IMR-90 (cell line): ENCODE results near the gene ZNF248. TPM values are rescaled to one million over a fixed set of nuclear protein-coding genes. Genes with fewer than 3 reads are reported as not detected.

Experiments
- ATAC-seq: fragments of 200-7000 bp; cut with Tn5 transposase; 2 replicates; pipeline ENCODE4 v1.9.1; 2020; ENCODE audit warnings: low read depth, mild to moderate bottlenecking, moderate library complexity
- BruUV-seq: library from RNA; stranded (reverse); fragments of 400-500 nt; replicated peaks from 2 replicates; lab custom pipeline; 2021; lab: Mats Ljungman, UMichigan
- CTCF ChIA-PET: fragments of 300-600 bp; formaldehyde crosslinking; extraction: SDS; loops from one replicate; lab custom pipeline; 2021; ENCODE audit warnings: antibody characterized with exemption; lab: Yijun Ruan, JAX
- POLR2A ChIA-PET: fragments of 300-600 bp; sonication (Branson Sonifier 250); formaldehyde crosslinking; loops from one replicate; lab custom pipeline; 2022; ENCODE audit warnings: antibody characterized with exemption; ENCODE audit not compliant: unreplicated experiment; lab: Charles Lee
- DNase-seq: peaks from one replicate; pipeline ENCODE4 v3.0.0; 2013
- H2AFZ ChIP-seq: replicated peaks from 2 replicates; pipeline ENCODE3; 2013; ENCODE audit warnings: low read length, mild to moderate bottlenecking; ENCODE audit not compliant: poor library complexity
- H2AK5ac ChIP-seq: 2 replicates; pipeline ENCODE4 v1.6.1; 2013; ENCODE audit warnings: low read depth, low read length, inconsistent platforms
- H2AK9ac ChIP-seq: replicated peaks from 2 replicates; pipeline ENCODE3; 2013; ENCODE audit warnings: mild to moderate bottlenecking, low read depth, low read length, moderate library complexity; ENCODE audit not compliant: poor library complexity
- H2BK120ac ChIP-seq: 2 replicates; pipeline ENCODE4 v1.6.1; 2013; ENCODE audit warnings: low read depth, low read length, inconsistent platforms
- H2BK15ac ChIP-seq: 3 replicates; pipeline ENCODE4 v1.6.1; 2013; ENCODE audit warnings: low read depth, low read length, inconsistent platforms
- H2BK20ac ChIP-seq: 2 replicates; pipeline ENCODE4 v1.6.1; 2013; ENCODE audit warnings: low read depth, mild to moderate bottlenecking, inconsistent platforms, low read length, moderate library complexity
- H2BK5ac ChIP-seq: 2 replicates; pipeline ENCODE4 v1.6.1; 2013; ENCODE audit warnings: mild to moderate bottlenecking, low read depth, low read length, inconsistent platforms; ENCODE audit not compliant: poor library complexity, severe bottlenecking
- H3K14ac ChIP-seq: replicated peaks from 2 replicates; pipeline ENCODE4 v1.6.1; 2013; ENCODE audit warnings: low read depth, low read length, inconsistent platforms
- H3K18ac ChIP-seq: 2 replicates; pipeline ENCODE4 v1.6.1; 2013; ENCODE audit warnings: low read depth, low read length, control low read depth
- H3K23ac ChIP-seq: 2 replicates; pipeline ENCODE4 v1.6.1; 2013; ENCODE audit warnings: low read depth, low read length, inconsistent platforms
- H3K27ac ChIP-seq: 2 replicates; pipeline ENCODE4 v1.5.1; 2013; ENCODE audit warnings: mild to moderate bottlenecking, control low read depth, low read length; ENCODE audit not compliant: insufficient read depth
- H3K27me3 ChIP-seq: 2 replicates; pipeline ENCODE4 v1.6.1; 2013; ENCODE audit warnings: low read length; ENCODE audit not compliant: control insufficient read depth, insufficient read depth
- H3K36me3 ChIP-seq: 2 replicates; pipeline ENCODE4 v1.6.1; 2013; ENCODE audit warnings: low read length, mixed read lengths; ENCODE audit not compliant: control insufficient read depth, insufficient read depth
- H3K4ac ChIP-seq: 2 replicates; pipeline ENCODE4 v1.6.1; 2013; ENCODE audit warnings: low read depth, low read length, inconsistent platforms
- H3K4me1 ChIP-seq: 2 replicates; pipeline ENCODE4 v1.6.1; 2013; ENCODE audit warnings: low read length, mixed read lengths; ENCODE audit not compliant: control insufficient read depth, insufficient read depth
- H3K4me2 ChIP-seq: 2 replicates; pipeline ENCODE4 v1.6.1; 2013; ENCODE audit warnings: low read depth, mild to moderate bottlenecking, control low read depth, low read length, moderate library complexity
- H3K4me3 ChIP-seq: 2 replicates; pipeline ENCODE4 v1.5.1; 2013; ENCODE audit warnings: low read depth, mild to moderate bottlenecking, control low read depth, low read length, moderate library complexity; ENCODE audit not compliant: insufficient read depth
- H3K56ac ChIP-seq: 2 replicates; pipeline ENCODE4 v1.6.1; 2013; ENCODE audit warnings: low read length, inconsistent platforms; ENCODE audit not compliant: insufficient read depth; ENCODE audit errors: extremely low read depth
- H3K79me1 ChIP-seq, 2 experiments: 2 replicates each; pipeline ENCODE4 v1.6.1; 2013; ENCODE audit warnings: low read length in 2 of 2, inconsistent platforms in 1 of 2, low read depth in 1 of 2
- H3K9ac ChIP-seq: 2 replicates; pipeline ENCODE4 v1.6.1; 2013; ENCODE audit warnings: low read depth, low read length, control low read depth
- H3K9me1 ChIP-seq: 2 replicates; pipeline ENCODE4 v1.6.1; 2013; ENCODE audit warnings: low read length, inconsistent platforms; ENCODE audit not compliant: insufficient read depth
- H3K9me3 ChIP-seq: 2 replicates; pipeline ENCODE4 v1.6.1; 2013; ENCODE audit warnings: low read length; ENCODE audit not compliant: control insufficient read depth, insufficient read depth
- H4K20me1 ChIP-seq: 2 replicates; pipeline ENCODE4 v1.6.1; 2013; ENCODE audit warnings: low read length, inconsistent platforms; ENCODE audit not compliant: insufficient read depth
- H4K5ac ChIP-seq: 2 replicates; pipeline ENCODE4 v1.6.1; 2013; ENCODE audit warnings: mild to moderate bottlenecking, low read depth, low read length, control low read depth
- H4K8ac ChIP-seq, 2 experiments: 2 replicates each; pipeline ENCODE4 v1.6.1; 2013; ENCODE audit warnings: low read depth in 2 of 2, low read length in 2 of 2, control low read depth in 1 of 2, inconsistent platforms in 1 of 2
- H4K91ac ChIP-seq: 2 replicates; pipeline ENCODE4 v1.6.1; 2013; ENCODE audit warnings: low read depth, low read length, inconsistent platforms; ENCODE audit not compliant: insufficient read depth
- BHLHE40 ChIP-seq: fragments of 150-350 bp; IDR thresholded peaks from 2 replicates; pipeline ENCODE4 v1.6.1; 2016; ENCODE audit warnings: mild to moderate bottlenecking, low read depth, low read length
- CTCF ChIP-seq: conservative IDR thresholded peaks from 2 replicates; pipeline ENCODE4 v1.5.1; 2012; ENCODE audit warnings: mild to moderate bottlenecking, low read depth, low read length, improper control_type of control experiment
- MXI1 ChIP-seq: IDR thresholded peaks from 2 replicates; pipeline ENCODE4 v1.6.1; 2012; ENCODE audit warnings: low read depth, mild to moderate bottlenecking, low read length, moderate library complexity, borderline replicate concordance
- NFE2L2 ChIP-seq: fragments of 150-350 bp; IDR thresholded peaks from 2 replicates; pipeline ENCODE4 v1.6.1; 2016; ENCODE audit warnings: low read depth, mild to moderate bottlenecking, low read length
- USF2 ChIP-seq: fragments of 150-350 bp; IDR thresholded peaks from 2 replicates; pipeline ENCODE4 v1.6.1; 2017; ENCODE audit warnings: mild to moderate bottlenecking, antibody characterized with exemption, low read length, low read depth
- WGBS, 2 experiments: methylation state at CpG; one replicate each; pipeline versions ENCODE4 v1.1.5 to v1.1.7; 2013; ENCODE audit warnings: missing lambda C conversion rate in 2 of 2; ENCODE audit not compliant: insufficient read length in 1 of 2; ENCODE audit errors: extremely low coverage in 2 of 2; 5-methylcytosine and 5-hydroxymethylcytosine counted together
- dilution Hi-C: fragments of 300-500 bp; cut with HindIII; formaldehyde crosslinking; loops from one replicate; pipeline ENCODE4 v1.14.3; 2018; ENCODE audit warnings: low sequenced_read_pairs; ENCODE audit not compliant: unreplicated experiment
- in situ Hi-C: fragments of 300-500 bp; cut with MboI; formaldehyde crosslinking; loops from 3 replicates; pipeline ENCODE4 v1.14.3; 2019; ENCODE audit warnings: low sequenced_read_pairs, inconsistent platforms, mixed read lengths
- intact Hi-C: fragments of 100-400 bp; cut with micrococcal nuclease; formaldehyde crosslinking; loops from 2 replicates; pipeline ENCODE4 v1.10.0; 2022
- polyA plus RNA-seq, 3 experiments: library from polyadenylated mRNA; depleted of rRNA; stranded (reverse); fragments of >200 nt; gene quantifications; 2 replicates each; pipeline ENCODE4 v1.2.3, GENCODE V29; 2012; ENCODE audit warnings: low replicate concordance in 1 of 3
- total RNA-seq: library from RNA; depleted of rRNA; stranded (reverse); fragments of >200 nt; gene quantifications from 2 replicates; pipeline ENCODE4 v1.2.3, GENCODE V29; 2012

ZNF248 gene
- total and polyA plus RNA-seq, 2 of the 4 experiments (the other 2 are of a cell fraction), result 5.1 to 5.7 TPM

GRCh38 chr10:37816290-37816689 lies 41.1 kb downstream of the ZNF248 start:
- Histone ChIP-seq H3K9ac (no peak overlapping the region), H3K27me3 (no peaks in the 10 kb centered on the region), H4K8ac (no peak overlapping the region), H2AK9ac (no peak overlapping the region), H4K91ac (no peak overlapping the region), H3K56ac (no peak overlapping the region), H3K18ac (no peak overlapping the region), H2AFZ (no peak overlapping the region), H3K14ac (no peak overlapping the region), H4K5ac (no peak overlapping the region), H3K36me3 (no peaks in the 10 kb centered on the region), H3K4ac (no peak overlapping the region), H2BK15ac (no peak overlapping the region), H2BK5ac (no peak overlapping the region), H3K4me2 (no peak overlapping the region), H3K23ac (no peak overlapping the region), H3K4me3 (no peak overlapping the region), H3K79me1 (no peaks in the 10 kb centered on the region), H3K27ac (no peak overlapping the region), H3K4me1 (no peaks in the 10 kb centered on the region), H3K9me3 (peaks cover 19% of the 10 kb centered on the region), H3K9me1 (no peaks in the 10 kb centered on the region), H2BK20ac (no peak overlapping the region), H2BK120ac (no peak overlapping the region), H2AK5ac (no peak overlapping the region), H4K20me1 (no peaks in the 10 kb centered on the region)
- BruUV-seq, result no TSS peak
- DNase-seq, result no peak
- intact Hi-C loops (no loop called here), dilution Hi-C loops (no loop called here), in situ Hi-C loops (no loop called here)
- CTCF ChIA-PET, result no interaction called here
- no peak for ATAC-seq
- POLR2A ChIA-PET, result no interaction called here
- TF ChIP-seq USF2 (no peak), BHLHE40 (no peak), NFE2L2 (no peak), MXI1 (no peak), CTCF (no peak)
- WGBS, 2 experiments, result 86% methylated on average over 1 of the region's 6 CpGs; no CpG with 5 or more reads in 1 of the 2 experiments
